ENCODE data around the gene XPNPEP1.

Gene XPNPEP1

DNA sequence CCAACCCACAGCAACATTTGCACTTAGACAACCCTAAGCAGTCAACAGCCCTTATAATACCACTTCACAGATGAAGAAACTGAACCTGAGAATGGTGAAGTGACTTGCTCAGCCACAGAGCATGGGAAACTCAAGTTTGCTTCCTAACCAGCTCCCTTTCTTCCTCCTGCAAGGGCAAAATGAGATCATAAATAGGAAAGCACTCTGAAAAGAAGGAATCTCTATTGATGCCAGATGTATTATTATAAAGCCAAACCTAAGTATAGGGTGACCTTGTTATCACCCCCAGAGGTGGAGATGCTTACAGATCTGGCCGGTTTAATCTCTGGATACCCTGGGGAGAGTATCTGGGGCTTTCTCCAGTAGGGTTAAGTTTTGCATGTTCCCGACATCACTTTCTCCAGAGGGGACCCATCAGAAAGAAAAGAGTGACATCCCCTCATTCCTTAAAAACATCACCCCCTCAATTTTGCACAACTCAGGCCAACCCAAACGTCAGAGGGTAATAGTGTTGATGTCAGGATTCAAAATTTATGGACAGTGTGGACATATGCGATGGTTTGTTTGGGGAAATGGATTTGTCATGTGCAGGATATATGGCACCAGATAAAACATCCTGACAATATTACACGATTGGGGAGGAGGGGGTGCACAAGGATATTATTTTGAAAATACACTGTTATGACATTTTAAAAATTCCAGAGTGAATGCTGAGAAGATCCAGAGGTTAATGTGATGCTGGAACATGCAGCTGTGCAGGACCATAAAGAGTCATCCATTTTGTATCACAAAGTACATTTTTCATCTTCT is 24.0 kb upstream of the XPNPEP1 start:
- DNase-seq, result no peak

DNA sequence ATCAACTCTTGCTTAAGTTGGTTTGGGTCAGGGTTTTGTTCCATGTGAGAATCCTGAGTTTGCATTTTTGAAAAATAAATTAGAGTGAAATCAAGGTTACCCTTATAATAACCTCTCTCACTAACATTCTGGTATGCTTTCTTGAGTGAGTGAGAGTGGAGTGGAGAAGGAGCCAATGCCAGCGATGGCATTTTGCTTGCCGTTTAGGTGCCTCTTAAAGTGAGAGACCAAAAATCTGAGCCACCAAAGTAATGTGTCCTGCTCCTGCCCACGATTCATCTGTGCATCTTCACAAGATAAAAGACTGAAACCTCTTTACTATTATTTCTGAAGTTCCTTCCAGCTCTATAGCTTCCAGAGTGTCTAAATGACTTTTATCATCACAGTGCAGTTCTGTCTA is 23.4 kb upstream of the XPNPEP1 start:
- no peak for DNase-seq

- DNase-seq, result no peak
These were observed 22.3 kb upstream of the XPNPEP1 start for GRCh38 chr10:109945473-109946177.

- DNase-seq, result no peak
These were observed 21.3 kb upstream of the XPNPEP1 start for GRCh38 chr10:109944613-109945012.

DNA sequence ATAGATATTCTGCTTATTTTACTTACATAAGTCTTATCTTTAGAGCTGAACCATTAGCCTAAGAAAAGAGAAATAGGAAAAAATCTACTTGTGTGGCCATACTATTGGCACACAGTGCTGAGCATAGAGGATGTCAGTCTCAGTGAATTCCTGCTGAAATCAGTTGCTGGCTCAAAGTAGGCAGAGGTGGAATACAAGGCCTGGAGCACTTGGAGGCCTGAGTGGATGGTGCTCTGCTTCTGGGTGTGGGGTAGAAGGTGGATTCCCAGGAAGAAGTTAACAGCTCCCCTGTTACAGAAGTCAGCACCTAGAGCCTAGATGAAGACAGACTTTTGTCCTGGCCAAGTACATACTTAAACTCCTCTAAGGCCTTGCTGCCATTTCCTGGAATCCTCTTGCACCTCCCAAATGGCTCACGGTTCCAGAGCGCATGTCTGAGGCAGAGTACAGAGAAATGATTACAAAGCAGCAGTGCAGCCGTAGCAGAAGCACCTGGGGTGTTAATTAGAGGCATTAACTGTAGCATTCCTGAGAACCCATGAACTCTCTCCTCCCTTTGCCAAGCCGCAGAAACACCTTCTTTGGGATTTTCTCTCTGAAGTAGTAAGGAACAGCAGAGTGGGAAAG is 18.0 kb upstream of the XPNPEP1 start:
- no peak for DNase-seq

GRCh38 chr10:109940553-109940952 is 17.2 kb upstream of the XPNPEP1 start:
- peak; percentile 17 for DNase-seq

- no peak for DNase-seq
These were observed 16.8 kb upstream of the XPNPEP1 start for GRCh38 chr10:109940117-109940516.

GRCh38 chr10:109939315-109939961 is 16.1 kb upstream of the XPNPEP1 start:
- no peak for DNase-seq

DNA sequence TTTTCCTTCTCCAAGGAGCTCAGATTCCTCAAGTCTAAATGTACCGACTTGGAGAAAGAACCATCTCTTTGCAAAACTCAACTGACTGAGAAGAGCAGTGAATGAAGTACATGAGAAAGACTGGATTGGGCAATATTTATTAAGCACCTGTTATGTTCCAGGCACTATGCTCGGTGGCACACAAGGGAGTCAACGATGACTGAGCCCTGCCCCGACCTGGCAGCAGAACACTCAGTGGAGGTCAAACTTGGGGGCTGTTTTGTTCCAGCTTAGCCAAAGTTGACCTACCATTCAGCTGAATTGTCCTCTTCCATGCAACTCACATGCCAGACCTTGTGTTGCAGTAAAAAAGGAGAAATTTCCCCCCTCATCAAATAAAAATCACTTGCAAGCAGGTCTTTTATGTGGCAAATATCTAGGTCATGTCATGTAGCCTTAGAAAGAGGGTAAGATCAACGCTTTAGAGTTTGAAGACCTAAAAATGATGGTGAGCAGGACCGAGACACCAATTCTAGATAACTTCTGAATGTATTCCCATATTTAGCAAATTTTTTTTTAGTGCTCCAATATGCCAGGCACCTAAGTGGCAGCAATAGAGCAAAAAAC is 14.3 kb upstream of the XPNPEP1 start:
- no peak for DNase-seq

- DNase-seq, result peak; percentile 39
These were observed 11.9 kb upstream of the XPNPEP1 start for GRCh38 chr10:109934958-109935793.

GRCh38 chr10:109933984-109934565 is 10.8 kb upstream of the XPNPEP1 start:
- DNase-seq, result peak; percentile 92

DNA sequence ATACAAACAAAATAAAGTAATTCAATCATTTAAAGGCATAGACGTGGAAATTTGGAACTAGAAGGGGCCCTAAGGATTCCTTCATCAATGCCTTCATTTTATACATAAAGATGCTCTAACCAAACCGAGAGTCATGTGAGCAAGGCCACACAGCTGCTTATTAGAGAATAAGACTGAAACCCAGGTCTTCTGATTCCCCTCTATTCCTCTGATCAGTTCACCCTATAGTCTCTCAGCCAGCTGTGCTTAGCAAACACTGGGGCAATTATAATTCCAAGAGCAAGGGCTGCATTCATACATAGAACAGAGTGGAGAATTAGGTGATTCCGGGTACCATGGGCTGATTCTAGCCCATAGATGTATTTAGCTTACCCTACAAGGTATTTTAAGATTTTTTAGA is 9.7 kb upstream of the XPNPEP1 start:
- DNase-seq, result no peak

DNA sequence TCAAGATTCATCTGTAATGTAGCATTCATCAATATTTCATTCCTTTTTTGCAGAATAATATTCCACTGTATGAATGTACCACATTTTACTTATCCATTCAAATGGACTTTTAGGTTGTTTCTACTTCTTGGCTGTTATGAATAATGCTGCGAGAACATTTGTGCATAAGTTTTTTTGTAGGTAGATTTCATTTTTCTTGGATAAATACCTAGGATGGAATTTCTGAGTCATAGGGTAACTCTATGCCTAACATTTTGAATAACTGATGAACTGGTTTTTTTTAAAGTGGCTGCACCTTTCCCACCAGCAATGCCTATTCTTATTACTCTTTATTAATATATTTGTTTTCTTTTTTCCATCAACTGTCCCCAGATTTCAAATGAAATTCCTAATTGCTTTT is 9.1 kb upstream of the XPNPEP1 start:
- no peak for DNase-seq

DNA sequence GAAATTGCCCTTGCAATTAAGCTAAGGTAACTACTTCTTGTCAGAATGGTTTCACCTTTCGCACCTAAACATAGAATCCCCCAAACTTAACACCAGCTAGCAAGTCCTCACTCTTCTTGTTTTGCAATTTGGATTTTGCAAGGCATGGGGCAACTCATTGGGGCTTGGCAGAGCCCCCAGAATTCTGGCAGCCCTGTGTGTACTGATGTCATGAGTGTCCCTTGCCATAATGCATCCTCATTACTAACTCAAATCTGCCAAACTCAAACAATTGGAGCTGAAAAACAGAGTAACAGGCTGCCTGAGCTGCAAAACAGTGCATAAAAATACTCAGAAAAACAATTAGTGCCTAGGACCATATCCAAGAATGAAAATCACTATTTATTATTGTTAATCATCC is 7.9 kb upstream of the XPNPEP1 start:
- DNase-seq, result peak; percentile 8

- DNase-seq, result peak; percentile 79
These were observed 6.3 kb upstream of the XPNPEP1 start for GRCh38 chr10:109929501-109930219.

DNA sequence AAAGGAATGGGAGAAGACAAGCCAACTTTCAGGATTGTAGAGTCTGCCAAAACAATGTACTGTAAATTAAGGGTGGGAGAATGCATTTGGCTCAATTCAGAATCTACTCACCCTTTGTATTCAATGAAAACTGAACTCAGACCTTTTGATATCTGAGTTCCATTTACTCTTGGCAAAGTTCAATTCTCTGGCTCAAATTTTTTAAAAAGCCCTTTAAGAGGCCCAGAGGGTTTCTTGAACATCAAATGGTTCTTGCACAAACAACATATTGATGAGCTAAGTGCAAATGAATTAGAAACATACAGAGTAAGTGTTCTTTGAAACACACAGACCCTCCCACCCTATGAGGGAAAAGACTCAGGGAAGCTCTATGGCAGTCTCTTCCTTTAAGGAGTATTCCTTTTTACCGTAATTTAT is 5.2 kb upstream of the XPNPEP1 start:
- no peak for DNase-seq

- DNase-seq, result no peak
These were observed 3.5 kb upstream of the XPNPEP1 start for GRCh38 chr10:109926825-109927224.

DNA sequence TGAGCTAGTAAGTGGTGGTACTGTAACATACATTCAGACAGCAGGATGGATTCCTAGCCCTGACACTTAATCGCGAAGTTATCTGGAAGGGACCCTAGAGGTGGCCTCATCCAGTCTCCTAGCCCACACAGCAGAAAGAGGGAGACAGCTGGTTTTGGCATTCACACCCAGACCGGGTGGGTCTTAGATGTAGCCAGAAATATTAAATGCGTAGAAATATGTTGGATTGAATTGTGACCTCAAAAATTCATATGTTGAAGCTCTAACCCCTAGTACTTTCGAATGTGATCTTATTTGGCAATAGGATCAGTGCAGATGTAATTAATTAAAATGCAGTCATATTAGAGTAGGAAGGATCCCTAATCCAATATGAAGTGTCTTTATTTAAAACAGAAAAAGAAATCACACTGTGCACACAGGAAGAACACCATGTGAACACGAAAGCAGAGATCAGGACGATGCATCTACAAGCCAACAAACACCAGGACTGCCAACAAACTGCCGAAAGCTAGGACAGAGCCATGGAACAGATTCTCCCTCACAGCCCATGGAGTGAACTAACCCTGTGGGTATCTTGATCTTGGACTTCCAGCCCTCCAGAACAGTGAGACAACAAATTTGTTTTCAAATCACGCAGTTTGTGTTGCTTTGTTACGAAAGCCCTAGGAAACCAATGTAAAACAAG is 2.9 kb upstream of the XPNPEP1 start:
- DNase-seq, result no peak

DNA sequence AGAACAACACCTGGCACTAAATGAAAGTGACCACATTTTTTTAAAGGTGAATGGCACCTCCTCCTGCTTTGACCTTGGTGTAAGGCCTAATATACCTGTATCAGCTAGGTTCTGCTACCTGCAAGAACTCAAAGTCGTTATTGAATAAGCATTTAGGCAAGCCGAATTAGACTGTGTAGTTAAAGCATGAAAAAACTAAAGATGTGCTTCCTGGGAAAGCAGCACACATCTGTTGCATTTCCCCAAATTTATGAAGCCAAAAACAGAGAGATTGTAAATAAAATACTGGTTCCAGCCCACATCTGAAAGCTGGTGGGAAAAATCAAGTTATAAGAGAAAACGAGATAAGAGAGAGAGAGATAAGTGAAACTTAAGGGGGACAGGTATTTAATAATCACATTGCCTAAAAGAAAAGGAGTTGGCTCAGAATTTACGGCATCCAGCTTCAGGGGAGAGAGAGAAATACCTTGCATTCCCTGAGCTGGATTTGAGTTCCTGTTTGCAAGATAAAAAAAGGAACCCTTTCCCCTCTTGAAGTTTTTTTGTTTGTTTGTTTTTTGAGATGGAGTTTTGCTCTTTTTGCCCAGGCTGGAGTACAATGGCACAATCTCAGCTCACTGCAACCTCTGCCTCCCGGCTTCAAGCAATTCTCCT is 1.8 kb upstream of the XPNPEP1 start:
- no peak for DNase-seq

- no peak for DNase-seq
These were observed 776 bp upstream of the XPNPEP1 start for GRCh38 chr10:109924087-109924486.

Measured in MV-4-11 (cell line).